GM04504 (cell line): ENCODE measurements around the gene FBXL16.
A peak's percentile ranks its signal among the peaks of the same experiment; 100 is the strongest.

Source experiments
- DNase-seq: peaks from one replicate; pipeline ENCODE4 v3.0.0-alpha.2; 2012; ENCODE audit warnings: low read depth

The FBXL16 gene

GRCh38 chr16:676913-677312 is 28.7 kb downstream of the FBXL16 start:
- DNase-seq: no peak

GRCh38 chr16:676565-676902 is 29.1 kb downstream of the FBXL16 start:
- DNase-seq: no peak

- DNase-seq: no peak
Observed at GRCh38 chr16:675884-676564, 29.6 kb downstream of the FBXL16 start.

GRCh38 chr16:674968-675883 is 30.4 kb downstream of the FBXL16 start, which contains the start of gene RHBDL1:
Gene RHBDL1, plus strand, starts transcription at chr16:675671. Its CDS starts 120 bp downstream, at chr16:675791.
- DNase-seq: no peak

- DNase-seq: no peak
Observed at GRCh38 chr16:674214-674881, 31.3 kb downstream of the FBXL16 start.

GRCh38 chr16:673399-673991 is 32.1 kb downstream of the FBXL16 start:
- no peak for DNase-seq

- DNase-seq: no peak
Observed at GRCh38 chr16:672851-673250, 32.8 kb downstream of the FBXL16 start.

GRCh38 chr16:672371-672770 is 33.2 kb downstream of the FBXL16 start:
- no peak for DNase-seq

- no peak for DNase-seq
Observed at GRCh38 chr16:671353-672131, 34.1 kb downstream of the FBXL16 start.

- no peak for DNase-seq
Observed at GRCh38 chr16:670485-671352, 34.9 kb downstream of the FBXL16 start.

GRCh38 chr16:669666-670065 is 35.9 kb downstream of the FBXL16 start:
- DNase-seq: no peak

GRCh38 chr16:668519-669171 is 37.0 kb downstream of the FBXL16 start:
- DNase-seq: no peak

- peak; percentile 81 for DNase-seq
Observed at GRCh38 chr16:667780-668518, 37.7 kb downstream of the FBXL16 start, which contains the start of gene RHOT2. Gene RHOT2, plus strand, starts transcription at chr16:668132. Its CDS starts 68 bp downstream, at chr16:668200.

- DNase-seq: no peak
Observed at GRCh38 chr16:667113-667779, 38.4 kb downstream of the FBXL16 start.

- DNase-seq: no peak
Observed at GRCh38 chr16:666572-666971, 39.0 kb downstream of the FBXL16 start.

GRCh38 chr16:662597-662996 is 43.0 kb downstream of the FBXL16 start:
- no peak for DNase-seq

- no peak for DNase-seq
Observed at GRCh38 chr16:662095-662494, 43.5 kb downstream of the FBXL16 start.

- DNase-seq: no peak
Observed at GRCh38 chr16:661184-661821, 44.3 kb downstream of the FBXL16 start.
